Smooth muscle cell (in vitro differentiated cells): ENCODE data around the gene THSD4. TPM values are rescaled to one million over a fixed set of nuclear protein-coding genes. Genes with fewer than 3 reads are reported as not detected.

Experiments
- DNase-seq: peaks from one replicate; lab custom pipeline; 2025; ENCODE audit not compliant: unreplicated experiment; lab: John Stamatoyannopoulos, UW
- H2AFZ ChIP-seq: fragments of 200-600 bp; sonication (generic); 2 replicates; pipeline ENCODE4 v1.6.0; 2016; ENCODE audit warnings: antibody characterized with exemption, low read depth, mild to moderate bottlenecking
- H3F3A ChIP-seq: fragments of 200-600 bp; sonication (generic); 2 replicates; pipeline ENCODE4 v1.6.0; 2017; ENCODE audit warnings: antibody characterized with exemption, low read depth
- H3K27ac ChIP-seq: fragments of 200-600 bp; sonication (generic); 2 replicates; pipeline ENCODE4 v1.5.1; 2016; ENCODE audit warnings: low read depth, mild to moderate bottlenecking
- H3K27me3 ChIP-seq: fragments of 200-600 bp; sonication (generic); 2 replicates; pipeline ENCODE4 v1.6.1; 2016; ENCODE audit warnings: low read depth, mild to moderate bottlenecking
- H3K36me3 ChIP-seq: fragments of 200-600 bp; sonication (generic); 2 replicates; pipeline ENCODE4 v1.5.1; 2016; ENCODE audit warnings: low read depth
- H3K4me1 ChIP-seq: fragments of 200-600 bp; sonication (generic); 2 replicates; pipeline ENCODE4 v1.5.1; 2016; ENCODE audit warnings: low read depth
- H3K4me2 ChIP-seq: fragments of 200-600 bp; sonication (generic); 2 replicates; pipeline ENCODE4 v1.6.0; 2016; ENCODE audit warnings: mild to moderate bottlenecking
- H3K4me3 ChIP-seq: fragments of 200-600 bp; sonication (generic); 2 replicates; pipeline ENCODE4 v1.5.1; 2016; ENCODE audit warnings: mild to moderate bottlenecking
- H3K79me2 ChIP-seq: fragments of 200-600 bp; sonication (generic); 2 replicates; pipeline ENCODE4 v1.6.0; 2016; ENCODE audit warnings: low read depth, mild to moderate bottlenecking
- H3K9ac ChIP-seq: fragments of 200-600 bp; sonication (generic); 2 replicates; pipeline ENCODE4 v1.6.0; 2016; ENCODE audit warnings: low read depth
- H3K9me3 ChIP-seq: fragments of 200-600 bp; sonication (generic); replicated peaks from 2 replicates; pipeline ENCODE4 v1.5.1; 2016; ENCODE audit warnings: low read depth
- H4K20me1 ChIP-seq: fragments of 200-600 bp; sonication (generic); 2 replicates; pipeline ENCODE4 v1.6.0; 2016; ENCODE audit warnings: low read depth
- CTCF ChIP-seq: fragments of 200-600 bp; sonication (generic); IDR thresholded peaks from 2 replicates; pipeline ENCODE4 v1.5.1; 2017; ENCODE audit warnings: borderline replicate concordance, mild to moderate bottlenecking, antibody characterized with exemption; ENCODE audit not compliant: insufficient read depth, poor library complexity, severe bottlenecking
- WGBS: methylation state at CpG from one replicate; pipeline ENCODE4 v1.1.7; 2016; ENCODE audit warnings: low lambda C conversion rate; 5-methylcytosine and 5-hydroxymethylcytosine counted together
- polyA plus RNA-seq: library from polyadenylated mRNA; unstranded; fragments of >200 nt; fragmentation: Nextera tagmentation; extraction: Ambion mirVana; gene quantifications from 2 replicates; pipeline ENCODE4 v1.2.1, GENCODE V29; 2016
- total RNA-seq: library from RNA; depleted of rRNA; stranded (reverse); fragments of >200 nt; gene quantifications from 2 replicates; pipeline ENCODE4 v1.2.3, GENCODE V29; 2014

THSD4 gene
- total and polyA plus RNA-seq, 2 experiments from 2014 or later: 2.5 to 4.1 TPM

GRCh38 chr15:71349336-71349735 lies 234.1 kb downstream of the THSD4 start:
- TF ChIP-seq CTCF: no peak
- no peak overlapping the region for H3K4me3 ChIP-seq
- H3K36me3 ChIP-seq: no peaks in the 10 kb centered on the region
- H2AFZ ChIP-seq: no peak overlapping the region
- WGBS: 90% methylated on average over 4 of the region's 4 CpGs
- H3F3A ChIP-seq: no peaks in the 10 kb centered on the region
- no peaks in the 10 kb centered on the region for H4K20me1 ChIP-seq
- H3K4me2 ChIP-seq: no peak overlapping the region
- no peaks in the 10 kb centered on the region for H3K79me2 ChIP-seq
- H3K4me1 ChIP-seq: no peaks in the 10 kb centered on the region
- no peaks in the 10 kb centered on the region for H3K9me3 ChIP-seq
- H3K27ac ChIP-seq: no peak overlapping the region
- no peak overlapping the region for H3K9ac ChIP-seq
- no peak for DNase-seq
- H3K27me3 ChIP-seq: no peaks in the 10 kb centered on the region

GRCh38 chr15:71349736-71350526 lies 234.7 kb downstream of the THSD4 start:
- WGBS: 91% methylated on average over 7 of the region's 7 CpGs
- Histone ChIP-seq H3F3A (no peaks in the 10 kb centered on the region), H4K20me1 (no peaks in the 10 kb centered on the region), H3K79me2 (no peaks in the 10 kb centered on the region), H3K9me3 (no peaks in the 10 kb centered on the region), H3K36me3 (no peaks in the 10 kb centered on the region), H2AFZ (no peak overlapping the region), H3K4me1 (no peaks in the 10 kb centered on the region), H3K27ac (no peak overlapping the region), H3K9ac (no peak overlapping the region), H3K4me3 (no peak overlapping the region), H3K27me3 (no peaks in the 10 kb centered on the region), H3K4me2 (no peak overlapping the region)
- DNase-seq: no peak
- no peak for TF ChIP-seq CTCF

GRCh38 chr15:71350622-71351378 lies 235.5 kb downstream of the THSD4 start:
- no peaks in the 10 kb centered on the region for H3K36me3 ChIP-seq
- WGBS: 94% methylated on average over 7 of the region's 7 CpGs
- H3K79me2 ChIP-seq: no peaks in the 10 kb centered on the region
- H3K9ac ChIP-seq: no peak overlapping the region
- H3F3A ChIP-seq: no peaks in the 10 kb centered on the region
- no peaks in the 10 kb centered on the region for H4K20me1 ChIP-seq
- no peak for TF ChIP-seq CTCF
- H3K4me3 ChIP-seq: no peak overlapping the region
- no peak overlapping the region for H3K27ac ChIP-seq
- no peak overlapping the region for H3K4me2 ChIP-seq
- no peaks in the 10 kb centered on the region for H3K4me1 ChIP-seq
- H2AFZ ChIP-seq: no peak overlapping the region
- H3K27me3 ChIP-seq: no peaks in the 10 kb centered on the region
- DNase-seq: no peak
- H3K9me3 ChIP-seq: no peaks in the 10 kb centered on the region
